Breast epithelium (tissue), 3 donors: Measurements from ENCODE around the gene GFOD1.

Source experiments
- POLR2A ChIP-seq: fragments of 450-650 bp; IDR thresholded peaks from one replicate; pipeline ENCODE4 v1.6.1; 2016; ENCODE audit warnings: antibody characterized with exemption, mild to moderate bottlenecking, moderate library complexity
- TF ChIP-seq, protein P1 (sequence below), 3 donors: fragments of 450-650 bp; IDR thresholded peaks; one replicate each; pipeline ENCODE4 v1.5.1; 2016 to 2017; ENCODE audit warnings: antibody characterized with exemption in 3 of 3, mild to moderate bottlenecking in 3 of 3, moderate library complexity in 3 of 3

DNA sequence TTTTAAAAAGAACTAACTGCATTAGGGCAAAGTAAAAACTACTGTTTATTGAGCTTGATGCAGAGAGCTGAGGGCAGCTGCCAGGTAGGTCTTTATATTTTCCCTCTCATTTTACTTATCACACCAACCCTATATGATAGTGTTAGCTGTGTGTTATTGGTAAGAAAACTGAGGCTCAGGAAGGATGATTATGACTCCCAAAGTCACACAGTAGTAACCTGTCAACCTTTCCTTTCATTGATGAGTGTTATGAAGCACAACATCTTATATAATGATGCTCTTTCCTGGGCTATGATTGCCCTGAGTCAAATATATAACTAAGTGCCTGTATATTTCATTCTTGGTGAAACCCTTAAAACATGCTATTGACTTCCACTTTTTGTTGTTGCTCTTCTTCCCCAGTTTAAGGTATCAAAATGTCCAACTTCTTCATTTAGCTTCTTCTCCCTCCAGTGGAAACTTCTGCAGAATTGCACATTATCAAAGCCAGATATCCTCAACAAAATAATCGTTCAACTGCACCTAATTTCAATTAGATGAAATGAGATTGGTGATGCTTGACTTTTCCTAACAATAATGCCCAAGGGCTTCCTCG is 8.1 kb downstream of the GFOD1 start:
- TF ChIP-seq, protein P1, sequence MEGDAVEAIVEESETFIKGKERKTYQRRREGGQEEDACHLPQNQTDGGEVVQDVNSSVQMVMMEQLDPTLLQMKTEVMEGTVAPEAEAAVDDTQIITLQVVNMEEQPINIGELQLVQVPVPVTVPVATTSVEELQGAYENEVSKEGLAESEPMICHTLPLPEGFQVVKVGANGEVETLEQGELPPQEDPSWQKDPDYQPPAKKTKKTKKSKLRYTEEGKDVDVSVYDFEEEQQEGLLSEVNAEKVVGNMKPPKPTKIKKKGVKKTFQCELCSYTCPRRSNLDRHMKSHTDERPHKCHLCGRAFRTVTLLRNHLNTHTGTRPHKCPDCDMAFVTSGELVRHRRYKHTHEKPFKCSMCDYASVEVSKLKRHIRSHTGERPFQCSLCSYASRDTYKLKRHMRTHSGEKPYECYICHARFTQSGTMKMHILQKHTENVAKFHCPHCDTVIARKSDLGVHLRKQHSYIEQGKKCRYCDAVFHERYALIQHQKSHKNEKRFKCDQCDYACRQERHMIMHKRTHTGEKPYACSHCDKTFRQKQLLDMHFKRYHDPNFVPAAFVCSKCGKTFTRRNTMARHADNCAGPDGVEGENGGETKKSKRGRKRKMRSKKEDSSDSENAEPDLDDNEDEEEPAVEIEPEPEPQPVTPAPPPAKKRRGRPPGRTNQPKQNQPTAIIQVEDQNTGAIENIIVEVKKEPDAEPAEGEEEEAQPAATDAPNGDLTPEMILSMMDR (IDR thresholded peaks at IDR 0.05), result no peak
- no peak for TF ChIP-seq POLR2A
